ENCODE measurements around the gene SSC5D.

The SSC5D gene

DNA sequence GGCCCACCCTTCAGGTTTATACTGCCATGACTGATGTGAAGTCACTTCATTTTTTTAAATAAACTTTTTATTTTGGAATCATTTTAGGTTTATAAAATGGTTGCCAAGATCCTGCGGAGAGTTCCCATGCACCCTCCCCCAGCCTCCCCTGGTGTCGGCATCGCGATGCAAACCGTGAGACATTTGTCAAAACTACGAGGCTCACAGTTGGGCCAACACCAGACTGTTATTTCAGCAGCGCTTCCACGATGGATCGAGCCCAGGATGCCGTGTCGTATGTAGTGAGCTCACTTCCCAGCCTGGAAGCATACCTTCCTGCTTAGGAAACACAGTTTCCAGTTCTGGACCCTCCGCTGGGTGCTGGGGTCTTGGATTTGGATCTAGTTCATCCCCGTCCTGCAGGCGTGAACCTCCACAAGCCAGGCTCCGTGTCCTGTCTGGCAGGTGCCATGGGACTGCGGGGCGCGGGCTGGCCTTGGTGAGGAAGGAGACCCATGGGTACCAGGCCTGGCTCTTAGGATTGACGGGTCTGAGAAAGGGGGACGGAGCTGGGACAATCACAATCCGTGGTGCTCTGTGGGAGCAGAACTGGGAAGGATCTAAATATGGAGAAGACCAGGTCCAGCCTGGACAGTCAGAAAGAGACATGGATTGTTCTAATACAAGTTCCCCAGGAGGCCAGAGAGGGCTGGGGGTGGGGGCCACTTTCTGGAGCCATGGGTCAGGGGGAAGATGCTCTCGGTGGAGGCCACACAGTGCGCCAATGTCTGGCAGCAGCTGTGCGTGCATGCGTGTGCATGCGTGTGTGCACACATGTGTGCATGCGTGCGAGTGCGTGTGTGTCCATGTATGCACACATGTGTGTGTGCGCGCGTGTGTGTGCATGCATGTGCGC lies 51.1 kb downstream of the SSC5D start:
- no peak for ATAC-seq
- DNase-seq (ENCODE audit: low spot score in 2 of 2): no peak
- Mint-ChIP-seq H3K9me3 (peaks cover 3% of the 10 kb centered on the region), H3K4me1 (no peaks in the 10 kb centered on the region), H3K4me3 (no peak overlapping the region), H3K36me3 (no peaks in the 10 kb centered on the region), H3K27ac (no peak overlapping the region)

DNA sequence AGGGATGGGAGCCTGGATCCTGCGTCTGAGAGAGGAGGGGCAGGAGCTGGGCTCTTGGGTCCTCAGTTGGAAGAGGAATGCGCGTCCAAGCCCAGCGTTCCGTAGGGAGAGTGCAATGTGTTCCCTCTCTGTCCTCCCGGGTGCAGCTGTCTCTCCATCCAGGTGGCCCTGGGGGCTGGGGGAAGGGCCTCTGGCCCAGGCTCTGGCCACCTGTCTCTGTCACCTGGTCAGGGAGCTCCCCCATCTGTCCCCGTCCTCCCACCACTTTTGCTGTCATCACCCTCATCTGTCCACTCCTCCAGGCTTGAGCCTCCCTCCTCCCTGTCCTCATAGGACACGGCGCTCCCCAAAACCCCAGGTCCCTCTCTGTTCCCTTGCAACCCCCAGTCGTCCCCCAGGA lies 52.4 kb downstream of the SSC5D start:
- Mint-ChIP-seq H3K9me3 (peaks cover 3% of the 10 kb centered on the region), H3K4me1 (no peaks in the 10 kb centered on the region), H3K27ac (no peak overlapping the region), H3K4me3 (no peak overlapping the region), H3K36me3 (no peaks in the 10 kb centered on the region)
- ATAC-seq (no peak), DNase-seq (ENCODE audit: low spot score in 2 of 2) (no peak)

DNA sequence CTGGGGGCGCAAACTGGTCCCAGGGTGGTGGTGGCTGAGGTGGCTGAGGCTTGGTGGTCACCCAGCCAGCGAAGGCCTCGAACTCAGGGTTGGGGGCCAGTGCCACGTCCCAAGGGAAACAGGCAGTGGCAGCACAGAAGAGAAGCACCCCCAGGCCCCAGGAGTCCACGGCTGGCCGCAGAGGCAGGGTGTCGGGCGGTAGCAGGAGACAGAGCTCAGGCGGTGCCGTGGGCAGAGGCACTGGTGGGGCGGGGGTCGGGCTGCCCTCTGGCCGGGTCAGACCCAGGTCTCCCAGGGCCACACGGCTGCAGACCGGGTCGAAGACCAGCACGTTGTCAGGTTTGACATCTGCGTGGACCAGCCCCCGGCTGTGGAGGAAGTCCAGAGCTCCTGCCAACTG lies 52.9 kb downstream of the SSC5D start:
- peaks cover 3% of the 10 kb centered on the region for H3K9me3 Mint-ChIP-seq
- H3K27ac Mint-ChIP-seq: no peak overlapping the region
- DNase-seq (ENCODE audit: low spot score in 2 of 2) (no peak), ATAC-seq (peak; percentile 12)
- no peaks in the 10 kb centered on the region for H3K36me3 Mint-ChIP-seq
- no peaks in the 10 kb centered on the region for H3K4me1 Mint-ChIP-seq
- H3K4me3 Mint-ChIP-seq: no peak overlapping the region

DNA sequence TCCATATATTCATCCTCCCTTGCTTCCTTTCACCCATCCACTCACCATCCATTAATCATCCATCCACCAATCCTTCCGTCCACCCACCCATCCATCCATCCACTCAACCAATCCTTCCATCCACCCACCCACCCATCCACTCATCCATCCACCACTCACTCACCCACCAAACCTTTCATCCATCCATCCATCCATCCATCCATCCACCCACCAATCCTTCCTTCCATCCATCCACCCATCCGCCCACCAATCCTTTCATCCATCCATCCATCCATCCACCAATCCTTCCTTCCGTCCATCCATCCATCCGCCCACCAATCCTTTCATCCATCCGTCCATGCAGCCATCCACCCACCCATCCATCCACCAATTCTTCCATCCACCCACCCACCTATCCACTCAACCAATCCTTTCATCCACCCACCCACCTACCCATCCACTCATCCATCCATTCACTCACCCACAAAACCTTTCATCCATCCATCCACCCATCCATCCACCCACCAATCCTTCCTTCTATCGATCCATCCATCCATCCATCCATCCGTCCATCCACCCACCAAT lies 54.1 kb downstream of the SSC5D start:
- Mint-ChIP-seq H3K4me1 (no peaks in the 10 kb centered on the region), H3K36me3 (no peaks in the 10 kb centered on the region)
- no peak for ATAC-seq

DNA sequence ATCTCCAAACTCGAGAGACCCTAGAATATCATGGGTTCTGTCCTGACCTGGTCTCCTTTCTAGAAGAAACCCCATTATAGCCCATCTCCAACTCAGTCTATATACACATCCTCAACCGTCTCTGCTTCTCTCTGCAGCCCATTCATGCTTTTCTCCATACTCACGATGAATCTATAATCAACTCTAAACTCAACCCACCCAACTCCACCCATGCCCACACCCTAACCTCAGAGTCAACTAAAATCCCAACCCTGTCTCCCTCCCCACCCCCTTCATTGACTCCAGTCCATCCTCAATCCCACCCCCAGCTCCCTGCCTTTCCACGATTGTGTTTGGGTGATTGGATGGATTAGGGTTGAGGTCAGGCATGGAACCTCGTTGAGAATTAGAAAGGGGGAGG lies 55.3 kb downstream of the SSC5D start:
- ATAC-seq: no peak
- no peak overlapping the region for H3K27ac Mint-ChIP-seq
- peaks cover 3% of the 10 kb centered on the region for H3K9me3 Mint-ChIP-seq

More for the DNA sequence above, 54.1 kb downstream of the SSC5D start:
- H3K9me3 Mint-ChIP-seq: peaks cover 3% of the 10 kb centered on the region
- no peak overlapping the region for H3K4me3 Mint-ChIP-seq
- H3K27ac Mint-ChIP-seq: no peak overlapping the region
- no peak for DNase-seq (ENCODE audit: low spot score in 2 of 2)

DNA sequence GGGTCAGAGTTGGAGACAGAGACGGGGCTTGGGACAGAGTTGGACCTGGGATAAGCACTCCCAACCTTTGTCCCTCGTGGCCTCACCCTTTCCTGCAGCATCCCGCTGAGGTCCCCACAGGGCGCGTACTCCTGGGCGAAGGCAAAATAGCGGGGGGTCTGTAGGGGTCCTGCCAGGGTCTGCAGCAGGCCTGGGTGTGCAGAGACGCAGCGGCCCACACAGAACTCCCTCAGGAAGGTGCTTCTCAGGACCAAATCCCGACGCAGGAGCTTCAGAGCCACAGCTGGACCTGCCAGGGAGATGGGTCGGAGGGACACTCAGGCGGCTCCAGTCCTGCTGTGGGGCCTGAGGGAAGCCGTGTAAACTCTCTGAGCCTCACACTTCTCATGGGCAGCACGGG lies 55.8 kb downstream of the SSC5D start:
- ATAC-seq: no peak
- H3K4me3 Mint-ChIP-seq: no peak overlapping the region
- DNase-seq (ENCODE audit: low spot score in 2 of 2): no peak
- no peak overlapping the region for H3K27ac Mint-ChIP-seq
- no peaks in the 10 kb centered on the region for H3K36me3 Mint-ChIP-seq
- H3K4me1 Mint-ChIP-seq: no peaks in the 10 kb centered on the region
- H3K9me3 Mint-ChIP-seq: peaks cover 3% of the 10 kb centered on the region

More for the DNA sequence above, 55.3 kb downstream of the SSC5D start:
- Mint-ChIP-seq H3K36me3 (no peaks in the 10 kb centered on the region), H3K4me1 (no peaks in the 10 kb centered on the region), H3K4me3 (no peak overlapping the region)
- no peak for DNase-seq (ENCODE audit: low spot score in 2 of 2)

DNA sequence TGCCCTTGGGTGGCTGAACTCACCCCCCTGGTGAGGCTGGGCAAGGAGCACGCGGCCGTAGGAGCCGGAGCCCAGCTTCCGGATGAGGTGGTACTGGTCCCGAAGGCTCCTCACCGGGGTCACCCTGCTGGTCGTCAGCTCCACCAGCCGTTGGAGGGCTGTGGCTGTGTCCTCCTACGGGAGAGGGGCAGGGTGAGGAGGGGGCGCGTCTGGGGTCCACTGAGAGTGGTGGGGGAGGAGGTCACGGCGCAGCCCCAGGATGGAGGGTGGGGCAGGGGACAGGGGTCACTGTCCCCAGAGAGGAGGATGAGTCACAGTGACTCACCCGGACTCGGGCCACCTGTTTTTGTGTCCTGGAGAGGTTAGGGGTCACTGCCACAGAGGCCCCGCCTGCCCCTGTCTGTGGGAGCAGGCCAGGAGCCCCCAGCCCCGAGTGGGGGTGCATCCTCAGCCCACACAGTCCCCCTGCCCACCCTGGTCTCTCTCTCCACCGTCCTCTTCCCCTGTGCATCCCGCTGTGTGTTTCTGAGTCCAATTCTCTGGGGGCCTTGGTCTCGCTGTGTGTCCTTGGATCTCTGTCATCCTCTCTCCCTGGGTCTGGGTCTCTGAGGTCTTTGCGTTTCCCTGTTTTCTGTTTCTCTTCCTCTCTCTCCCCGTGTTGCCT lies 56.7 kb downstream of the SSC5D start:
- DNase-seq (ENCODE audit: low spot score in 2 of 2) (no peak), ATAC-seq (no peak)
- Mint-ChIP-seq H3K9me3 (peaks cover 3% of the 10 kb centered on the region), H3K36me3 (no peaks in the 10 kb centered on the region), H3K4me3 (no peak overlapping the region), H3K27ac (no peak overlapping the region), H3K4me1 (no peaks in the 10 kb centered on the region)

DNA sequence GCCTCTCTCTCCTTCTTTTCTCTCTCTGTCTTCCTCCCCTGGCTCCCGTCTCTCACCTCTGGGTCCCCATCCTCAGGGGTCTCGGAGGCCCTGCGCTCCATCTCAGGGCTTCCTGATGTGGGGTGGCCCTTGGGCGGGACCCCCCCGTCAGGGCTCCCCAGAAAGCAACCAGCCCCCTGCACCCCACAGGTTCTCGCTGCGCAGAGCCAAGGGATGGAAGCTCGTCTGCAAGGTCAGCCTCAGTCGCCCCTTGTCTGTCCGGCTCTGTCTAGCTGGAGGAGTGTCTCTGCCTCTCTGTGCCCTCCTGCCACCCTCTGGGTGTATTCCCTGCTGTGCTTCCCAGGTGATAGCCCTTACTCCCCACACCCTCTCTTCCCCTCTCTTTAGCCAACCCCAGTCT lies 57.2 kb downstream of the SSC5D start, which contains the start of gene SBK3:
Gene SBK3 (minus strand): TSS at position 101 of the 400 bp plus-strand sequence. CDS start 0 bp downstream, at position 101.
- ATAC-seq: no peak
- H3K27ac Mint-ChIP-seq: no peak within 1 kb of the TSS
- H3K9me3 Mint-ChIP-seq: peaks cover 3% of the 10 kb centered on the region
- H3K36me3 Mint-ChIP-seq: no peaks in the 10 kb centered on the region
- no peaks in the 10 kb centered on the region for H3K4me1 Mint-ChIP-seq
- DNase-seq (ENCODE audit: low spot score in 2 of 2): no peak
- H3K4me3 Mint-ChIP-seq: no peak within 1 kb of the TSS

DNA sequence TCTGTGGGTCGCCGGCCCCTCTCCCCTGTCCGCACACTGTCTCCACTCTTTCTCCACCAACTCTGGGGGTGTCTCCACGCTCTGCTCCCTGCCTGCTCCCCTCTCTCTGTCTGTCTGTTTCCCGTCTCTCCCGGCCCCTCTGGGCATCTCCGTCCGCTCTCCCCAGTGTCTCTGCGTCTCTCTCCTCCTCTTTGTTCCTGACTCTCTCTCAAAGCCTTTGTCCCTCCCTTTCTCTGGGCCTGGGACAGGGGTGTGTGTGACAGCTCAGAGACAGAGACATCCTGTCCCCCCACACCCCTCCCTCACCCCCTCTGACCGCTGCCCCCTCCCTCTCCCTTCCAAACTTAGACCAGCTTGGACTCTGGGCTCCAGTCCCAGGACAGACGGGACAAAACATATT lies 57.8 kb downstream of the SSC5D start:
- no peaks in the 10 kb centered on the region for H3K36me3 Mint-ChIP-seq
- DNase-seq (ENCODE audit: low spot score in 2 of 2) (no peak), ATAC-seq (no peak)
- H3K27ac Mint-ChIP-seq: no peak overlapping the region
- H3K9me3 Mint-ChIP-seq: peaks cover 3% of the 10 kb centered on the region
- no peaks in the 10 kb centered on the region for H3K4me1 Mint-ChIP-seq
- H3K4me3 Mint-ChIP-seq: no peak overlapping the region

DNA sequence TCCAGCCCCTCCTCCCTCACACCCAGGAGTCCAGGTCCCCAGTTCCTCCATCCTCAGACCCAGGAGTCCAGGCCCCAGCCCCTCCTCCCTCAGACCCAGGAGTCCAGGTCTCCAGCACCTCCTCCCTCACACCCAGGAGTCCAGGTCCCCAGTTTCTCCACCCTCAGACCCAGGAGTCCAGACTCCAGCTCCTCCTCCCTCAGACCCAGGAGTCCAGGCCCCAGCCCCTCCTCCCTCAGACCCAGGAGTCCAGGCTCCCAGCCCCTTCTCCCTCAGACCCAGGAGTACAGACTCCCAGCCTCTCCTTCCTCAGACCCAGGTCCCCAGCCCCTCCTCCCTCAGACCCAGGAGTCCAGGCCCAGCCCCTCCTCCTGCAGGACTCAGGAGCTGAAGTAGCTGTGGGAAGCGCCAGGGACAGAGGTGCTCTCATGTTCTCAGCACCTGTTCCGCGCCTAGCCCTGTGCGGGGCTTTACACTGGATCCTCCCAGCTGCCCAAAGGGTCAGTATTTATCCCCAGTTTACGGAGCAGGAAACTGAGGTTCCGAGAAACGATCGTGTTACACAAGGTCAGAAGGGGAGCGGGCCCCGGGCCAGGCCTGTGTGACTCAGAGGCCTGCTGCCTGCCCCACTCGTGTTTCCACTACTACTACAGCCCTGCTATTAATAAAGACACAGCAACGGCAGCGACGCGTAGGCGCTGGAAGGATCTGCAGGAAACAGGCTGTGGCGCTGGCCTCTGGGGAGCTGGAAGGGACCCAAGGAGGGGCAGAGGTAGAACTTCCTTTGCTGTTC lies 58.8 kb downstream of the SSC5D start:
- no peak overlapping the region for H3K4me3 Mint-ChIP-seq
- ATAC-seq (no peak), DNase-seq (ENCODE audit: low spot score in 2 of 2) (no peak)
- H3K4me1 Mint-ChIP-seq: no peaks in the 10 kb centered on the region
- H3K36me3 Mint-ChIP-seq: no peaks in the 10 kb centered on the region
- no peak overlapping the region for H3K27ac Mint-ChIP-seq
- peaks cover 3% of the 10 kb centered on the region for H3K9me3 Mint-ChIP-seq

DNA sequence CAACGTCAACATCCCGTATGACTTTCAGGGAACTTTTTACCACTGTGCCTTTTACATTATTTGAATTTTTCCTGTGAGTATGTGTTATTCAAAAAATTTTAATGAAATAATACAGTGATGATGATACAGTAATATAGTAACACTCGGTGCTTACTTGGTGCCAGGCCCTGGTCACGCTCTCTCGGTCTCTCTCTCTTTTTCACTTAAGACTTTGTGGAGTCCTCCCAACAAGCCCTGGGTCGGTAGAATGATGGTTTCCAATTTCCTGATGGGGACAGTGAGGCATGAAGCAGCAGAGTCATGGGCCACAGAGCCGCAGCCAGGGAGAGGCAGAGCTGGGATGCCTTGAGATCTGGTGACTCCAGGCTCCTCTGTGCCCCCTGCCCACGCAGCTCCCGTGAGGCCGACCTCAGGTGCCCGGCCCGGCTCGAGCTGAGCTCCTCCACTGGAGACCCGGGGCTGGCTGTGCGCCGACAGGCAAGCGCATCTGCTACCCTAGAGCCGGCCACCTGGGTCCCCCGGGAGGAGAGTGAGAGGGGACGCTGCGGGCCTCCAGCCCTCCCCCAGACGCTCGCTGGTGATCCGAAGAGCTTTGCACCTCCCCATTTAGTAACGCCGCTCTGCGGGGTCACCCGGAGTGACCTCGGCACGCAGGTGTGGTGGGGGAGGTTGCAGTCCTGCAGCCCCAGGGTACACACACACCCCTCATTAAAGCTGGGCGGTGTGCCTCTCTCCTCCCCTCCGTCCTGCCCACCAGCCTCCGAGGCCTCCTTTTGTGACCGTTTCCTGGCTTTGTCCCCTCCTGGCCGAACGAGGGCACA lies 61.5 kb downstream of the SSC5D start:
- ATAC-seq (no peak), DNase-seq (ENCODE audit: low spot score in 2 of 2) (no peak)
- H3K4me3 Mint-ChIP-seq: no peak overlapping the region
- H3K9me3 Mint-ChIP-seq: no peaks in the 10 kb centered on the region
- no peaks in the 10 kb centered on the region for H3K4me1 Mint-ChIP-seq
- H3K36me3 Mint-ChIP-seq: no peaks in the 10 kb centered on the region
- no peak overlapping the region for H3K27ac Mint-ChIP-seq

DNA sequence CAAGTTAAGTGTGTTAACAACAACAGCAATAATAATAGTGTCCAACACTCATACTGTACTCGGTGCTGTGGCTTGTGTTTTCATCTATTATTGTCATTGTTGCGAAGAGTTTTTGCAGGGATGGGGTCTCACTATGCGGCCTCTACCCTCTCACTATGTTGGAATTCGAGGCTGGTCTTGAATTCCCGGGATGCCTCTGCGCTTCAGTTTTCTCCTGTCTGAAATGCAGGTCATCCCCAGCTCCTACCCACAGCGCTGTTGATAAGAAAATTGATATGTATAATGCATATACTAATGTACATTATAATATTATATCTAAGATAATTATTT lies 62.0 kb downstream of the SSC5D start:
- no peak for DNase-seq (ENCODE audit: low spot score in 2 of 2)
- ATAC-seq: no peak
- Mint-ChIP-seq H3K36me3 (no peaks in the 10 kb centered on the region), H3K9me3 (no peaks in the 10 kb centered on the region), H3K4me1 (no peaks in the 10 kb centered on the region), H3K27ac (no peak overlapping the region), H3K4me3 (no peak overlapping the region)

DNA sequence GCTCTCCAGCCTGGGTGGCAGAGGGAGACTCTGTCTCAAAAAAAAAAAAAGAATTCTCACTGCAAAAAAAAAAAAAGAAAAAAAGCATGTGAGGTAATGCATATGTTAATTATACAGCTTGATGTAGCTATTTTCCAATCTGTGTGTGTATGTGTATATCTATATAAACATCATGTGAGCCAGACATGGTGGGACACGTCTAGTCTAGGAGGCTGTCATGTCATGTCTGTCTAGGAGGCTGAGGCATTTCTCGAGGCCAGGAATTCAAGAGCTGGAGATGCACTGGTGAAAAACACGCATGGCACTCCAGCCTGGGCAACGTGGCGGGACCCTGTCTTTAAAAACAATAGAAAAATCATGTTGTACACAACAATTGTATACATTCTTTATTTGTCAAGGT lies 64.0 kb downstream of the SSC5D start:
- H3K36me3 Mint-ChIP-seq: no peaks in the 10 kb centered on the region
- no peaks in the 10 kb centered on the region for H3K4me1 Mint-ChIP-seq
- no peak overlapping the region for H3K4me3 Mint-ChIP-seq
- peak overlapping the region; percentile 60 for H3K27ac Mint-ChIP-seq
- no peak for ATAC-seq
- H3K9me3 Mint-ChIP-seq: no peaks in the 10 kb centered on the region
- no peak for DNase-seq (ENCODE audit: low spot score in 2 of 2)

DNA sequence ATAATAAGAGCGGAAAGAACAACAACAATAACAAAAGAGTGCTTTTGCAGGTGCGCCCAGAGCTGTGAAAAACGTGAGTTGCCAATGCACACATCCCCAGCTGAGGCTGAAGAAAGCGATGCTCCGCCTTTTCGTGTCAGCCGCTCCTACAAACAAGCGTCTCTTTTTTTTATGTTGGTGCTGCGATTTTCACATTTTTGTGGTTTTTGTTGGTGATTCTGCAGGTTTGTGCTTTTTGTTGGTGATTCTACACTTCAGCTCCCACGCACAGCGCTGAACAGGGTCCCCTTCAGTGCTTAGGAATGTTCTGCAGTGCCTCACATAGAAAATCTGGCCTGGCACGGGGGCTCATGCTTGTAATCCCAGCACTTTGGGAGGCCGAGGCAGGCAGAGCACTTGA lies 64.4 kb downstream of the SSC5D start:
- Mint-ChIP-seq H3K4me1 (no peaks in the 10 kb centered on the region), H3K36me3 (no peaks in the 10 kb centered on the region), H3K27ac (peak overlapping the region; percentile 60), H3K9me3 (no peaks in the 10 kb centered on the region), H3K4me3 (no peak overlapping the region)
- DNase-seq (ENCODE audit: low spot score in 2 of 2) (no peak), ATAC-seq (no peak)
